ENCODE measurements around the gene GATA3.

DNA sequence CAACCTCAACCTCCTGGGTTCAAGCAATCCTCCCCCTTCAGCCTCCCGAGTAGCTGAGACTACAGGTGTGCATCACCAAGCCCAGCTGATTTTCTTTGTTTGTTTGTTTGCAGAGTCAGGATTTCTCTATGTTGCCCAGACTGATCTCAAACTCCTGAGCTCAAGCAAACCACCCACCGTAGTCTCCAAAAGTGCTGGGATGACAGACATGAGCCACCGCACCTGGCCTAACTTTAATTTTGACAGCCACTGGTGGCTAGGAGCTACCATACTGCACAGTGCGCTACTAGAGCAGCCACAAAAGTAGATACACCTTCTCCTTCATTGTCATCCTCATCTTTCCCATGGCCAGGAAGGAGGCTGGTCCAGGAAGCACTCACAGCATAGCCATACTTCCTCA, 31.2 kb upstream of the GATA3 start:
- no peak for TF ChIP-seq POLR2AphosphoS5 (IDR thresholded peaks at IDR 0.05; ENCODE audit: low read depth)
- no peak for TF ChIP-seq EZH2 (IDR thresholded peaks at IDR 0.05; ENCODE audit: low read depth, unreplicated experiment)

Data from GM23338 (cell line).